SKM-1 (cell line): ENCODE measurements around the gene TMC7.
"Not testable (repeated sequence)": the region's sequence is repeated elsewhere in the genome, so short reads cannot be mapped to it uniquely, and the experiment has no call there.

Experiments
- DNase-seq: peaks from one replicate; lab custom pipeline; 2025; ENCODE audit not compliant: unreplicated experiment; lab: John Stamatoyannopoulos, UW

The TMC7 gene

GRCh38 chr16:18975109-18975508 lies 8.6 kb upstream of the TMC7 start:
- DNase-seq = no peak

- no peak for DNase-seq
Observed at GRCh38 chr16:18979936-18980335, 3.8 kb upstream of the TMC7 start.

GRCh38 chr16:18984435-18985005 lies 786 bp downstream of the TMC7 start:
- no peak for DNase-seq

- DNase-seq = not testable (repeated sequence)
Observed at GRCh38 chr16:18985256-18985655, 1.5 kb downstream of the TMC7 start.

GRCh38 chr16:18991731-18992130 lies 8.0 kb downstream of the TMC7 start:
- DNase-seq = not testable (repeated sequence)

- DNase-seq = not testable (repeated sequence)
Observed at GRCh38 chr16:18993531-18993930, 9.8 kb downstream of the TMC7 start.

- DNase-seq = not testable (repeated sequence)
Observed at GRCh38 chr16:18994181-18994580, 10.4 kb downstream of the TMC7 start.

GRCh38 chr16:18995406-18995805 lies 11.7 kb downstream of the TMC7 start:
- DNase-seq = not testable (repeated sequence)

- not testable (repeated sequence) for DNase-seq
Observed at GRCh38 chr16:18996536-18996935, 12.8 kb downstream of the TMC7 start.

GRCh38 chr16:18997001-18997400 lies 13.3 kb downstream of the TMC7 start:
- not testable (repeated sequence) for DNase-seq

- no peak for DNase-seq
Observed at GRCh38 chr16:18999045-18999393, 15.3 kb downstream of the TMC7 start.

GRCh38 chr16:19001788-19002187 lies 18.1 kb downstream of the TMC7 start:
- no peak for DNase-seq

GRCh38 chr16:19003935-19004334 lies 20.2 kb downstream of the TMC7 start:
- DNase-seq = no peak

GRCh38 chr16:19005561-19006445 lies 22.1 kb downstream of the TMC7 start:
- no peak for DNase-seq

GRCh38 chr16:19006446-19007315 lies 22.9 kb downstream of the TMC7 start:
- no peak for DNase-seq

- DNase-seq = no peak
Observed at GRCh38 chr16:19008245-19009169, 24.8 kb downstream of the TMC7 start.

GRCh38 chr16:19011169-19011731 lies 27.5 kb downstream of the TMC7 start:
- no peak for DNase-seq

GRCh38 chr16:19014461-19014860 lies 30.7 kb downstream of the TMC7 start:
- DNase-seq = peak; percentile 81

GRCh38 chr16:19017179-19017578 lies 33.4 kb downstream of the TMC7 start:
- no peak for DNase-seq

- DNase-seq = no peak
Observed at GRCh38 chr16:19020689-19021088, 37.0 kb downstream of the TMC7 start.
